H9 (cell line): ENCODE data around the gene FASTKD2. TPM values are rescaled to one million over a fixed set of nuclear protein-coding genes. Genes with fewer than 3 reads are reported as not detected.

Source experiments
- DNase-seq: peaks from one replicate; pipeline ENCODE4 v3.0.0-alpha.2; 2017
- H2AFZ ChIP-seq: one replicate; pipeline ENCODE4 v1.6.1; 2013; ENCODE audit warnings: mild to moderate bottlenecking, low read length, control low read depth, moderate library complexity
- H2AK5ac ChIP-seq: 2 replicates; pipeline ENCODE4 v1.6.1; 2013; ENCODE audit warnings: low read length, control low read depth, mixed read lengths; ENCODE audit not compliant: insufficient read length
- H2BK120ac ChIP-seq: one replicate; pipeline ENCODE4 v1.6.1; 2013; ENCODE audit warnings: low read depth, mild to moderate bottlenecking, low read length, control low read depth, inconsistent platforms; ENCODE audit not compliant: poor library complexity, severe bottlenecking
- H2BK12ac ChIP-seq: 2 replicates; pipeline ENCODE4 v1.6.1; 2013; ENCODE audit warnings: low read length, control low read depth, mixed read lengths, low read depth; ENCODE audit not compliant: insufficient read length
- H2BK15ac ChIP-seq: 2 replicates; pipeline ENCODE4 v1.6.1; 2013; ENCODE audit warnings: low read depth, low read length, control low read depth
- H2BK20ac ChIP-seq: one replicate; pipeline ENCODE4 v1.6.1; 2013; ENCODE audit warnings: low read depth, mild to moderate bottlenecking, low read length, control low read depth, inconsistent platforms; ENCODE audit not compliant: poor library complexity, severe bottlenecking
- H2BK5ac ChIP-seq: 2 replicates; pipeline ENCODE4 v1.6.1; 2013; ENCODE audit warnings: low read length, control low read depth, mixed read lengths; ENCODE audit not compliant: insufficient read length
- H3K14ac ChIP-seq: 2 replicates; pipeline ENCODE4 v1.6.1; 2013; ENCODE audit warnings: low read length, control low read depth; ENCODE audit not compliant: insufficient read depth
- H3K18ac ChIP-seq: 2 replicates; pipeline ENCODE4 v1.6.1; 2013; ENCODE audit warnings: low read depth, mild to moderate bottlenecking, mixed read lengths, low read length, control low read depth; ENCODE audit not compliant: insufficient read length
- H3K23ac ChIP-seq: 2 replicates; pipeline ENCODE4 v1.6.1; 2013; ENCODE audit warnings: low read length, control low read depth, mixed read lengths, low read depth; ENCODE audit not compliant: insufficient read length
- H3K23me2 ChIP-seq: 2 replicates; pipeline ENCODE4 v1.6.1; 2013; ENCODE audit warnings: low read depth, mild to moderate bottlenecking, mixed read lengths, low read length, control low read depth; ENCODE audit not compliant: insufficient read length, poor library complexity, severe bottlenecking
- H3K27ac ChIP-seq: 2 replicates; pipeline ENCODE4 v1.5.1; 2013; ENCODE audit warnings: low read length, control low read depth, mixed read lengths, low read depth; ENCODE audit not compliant: insufficient read length
- H3K27me3 ChIP-seq: 2 replicates; pipeline ENCODE4 v1.6.1; 2013; ENCODE audit warnings: low read length, control low read depth, inconsistent platforms; ENCODE audit not compliant: insufficient read depth
- H3K4ac ChIP-seq: 2 replicates; pipeline ENCODE4 v1.6.1; 2013; ENCODE audit warnings: low read depth, mild to moderate bottlenecking, control low read depth, inconsistent platforms, low read length, moderate library complexity
- H3K4me1 ChIP-seq: 2 replicates; pipeline ENCODE4 v1.6.1; 2013; ENCODE audit warnings: low read length, control low read depth, inconsistent platforms; ENCODE audit not compliant: insufficient read depth
- H3K4me2 ChIP-seq: 2 replicates; pipeline ENCODE4 v1.6.1; 2013; ENCODE audit warnings: low read length, control low read depth, mixed read lengths; ENCODE audit not compliant: insufficient read length, insufficient read depth
- H3K56ac ChIP-seq: 2 replicates; pipeline ENCODE4 v1.6.1; 2013; ENCODE audit warnings: low read depth, mild to moderate bottlenecking, mixed read lengths, low read length, control low read depth; ENCODE audit not compliant: insufficient read length
- H3K79me1 ChIP-seq: 2 replicates; pipeline ENCODE4 v1.6.1; 2013; ENCODE audit warnings: low read depth, mild to moderate bottlenecking, moderate library complexity, low read length, control low read depth, inconsistent platforms; ENCODE audit not compliant: insufficient read depth, poor library complexity, severe bottlenecking
- H3K79me2 ChIP-seq: 2 replicates; pipeline ENCODE4 v1.6.1; 2013; ENCODE audit warnings: low read length, control low read depth, inconsistent platforms; ENCODE audit not compliant: insufficient read depth
- H3K9ac ChIP-seq: 2 replicates; pipeline ENCODE4 v1.6.1; 2013; ENCODE audit warnings: low read length, control low read depth, mixed read lengths; ENCODE audit not compliant: insufficient read length; ENCODE audit errors: extremely low read depth
- H3K9me3 ChIP-seq: one replicate; pipeline ENCODE4 v1.6.1; 2013; ENCODE audit warnings: low read depth, low read length, inconsistent platforms; ENCODE audit not compliant: control insufficient read depth
- H3T11ph ChIP-seq: one replicate; pipeline ENCODE4 v1.6.1; 2013; ENCODE audit warnings: mild to moderate bottlenecking, low read length, control low read depth, inconsistent platforms
- H4K20me1 ChIP-seq: one replicate; pipeline ENCODE4 v1.6.1; 2013; ENCODE audit not compliant: control insufficient read depth, insufficient read length, insufficient read depth
- H4K5ac ChIP-seq: 2 replicates; pipeline ENCODE4 v1.6.1; 2013; ENCODE audit warnings: low read depth, mild to moderate bottlenecking, mixed read lengths, low read length, control low read depth; ENCODE audit not compliant: insufficient read length
- H4K8ac ChIP-seq: replicated peaks from 2 replicates; pipeline ENCODE4 v1.6.1; 2013; ENCODE audit warnings: low read length, control low read depth, mixed read lengths, low read depth; ENCODE audit not compliant: insufficient read length
- H4K91ac ChIP-seq: 2 replicates; pipeline ENCODE4 v1.6.1; 2013; ENCODE audit warnings: low read depth, mild to moderate bottlenecking, moderate library complexity, mixed read lengths, low read length, control low read depth; ENCODE audit not compliant: insufficient read length
- H3K27ac Mint-ChIP-seq, 3 experiments: 2 replicates in 2 of 3; 3 replicates in 1 of 3; pipeline ENCODE4 v1.8.0; 2020 to 2021; ENCODE audit warnings: mixed read lengths in 3 of 3, mild to moderate bottlenecking in 1 of 3, moderate library complexity in 1 of 3
- H3K27me3 Mint-ChIP-seq: 2 replicates; pipeline ENCODE4 v1.8.0; 2021; ENCODE audit warnings: low read depth, mild to moderate bottlenecking, moderate library complexity, mixed read lengths
- H3K36me3 Mint-ChIP-seq, 3 experiments: 2 replicates in 2 of 3; 3 replicates in 1 of 3; pipeline ENCODE4 v1.8.0; 2020 to 2021; ENCODE audit warnings: low read depth in 3 of 3, mixed read lengths in 3 of 3; ENCODE audit not compliant: insufficient read depth in 1 of 3
- H3K4me1 Mint-ChIP-seq, 2 experiments: 2 replicates each; pipeline ENCODE4 v1.8.0; 2020; ENCODE audit warnings: mixed read lengths in 2 of 2
- H3K4me3 Mint-ChIP-seq, 2 experiments: 2 replicates in 1 of 2; 3 replicates in 1 of 2; pipeline ENCODE4 v1.8.0; 2020 to 2021; ENCODE audit warnings: mild to moderate bottlenecking in 2 of 2, mixed read lengths in 2 of 2, moderate library complexity in 1 of 2
- H3K9me3 Mint-ChIP-seq, 2 experiments: 2 replicates in 1 of 2; 3 replicates in 1 of 2; pipeline ENCODE4 v1.8.0; 2020; ENCODE audit warnings: mild to moderate bottlenecking in 2 of 2, mixed read lengths in 2 of 2, moderate library complexity in 1 of 2
- WGBS: extraction: QIAGEN DNeasy Blood & Tissue Kit; methylation state at CpG from one replicate; pipeline ENCODE4 v1.1.7; 2013; ENCODE audit warnings: missing lambda C conversion rate, low lambda C conversion rate, mixed read lengths; ENCODE audit not compliant: insufficient read length; ENCODE audit errors: extremely low coverage; 5-methylcytosine and 5-hydroxymethylcytosine counted together
- total RNA-seq: library from RNA; stranded (reverse); gene quantifications from 2 replicates; pipeline ENCODE4 v1.2.1, GENCODE V29; 2021
- TF ChIP-seq, protein P1 (sequence below): fragments of 200-600 bp; sonication (generic); conservative IDR thresholded peaks from 3 replicates; pipeline ENCODE4 v1.8.0; 2021; ENCODE audit warnings: antibody characterized with exemption, mild to moderate bottlenecking

FASTKD2 gene
- total RNA-seq, 1 experiment from 2014 or later, result 39.2 TPM

DNA sequence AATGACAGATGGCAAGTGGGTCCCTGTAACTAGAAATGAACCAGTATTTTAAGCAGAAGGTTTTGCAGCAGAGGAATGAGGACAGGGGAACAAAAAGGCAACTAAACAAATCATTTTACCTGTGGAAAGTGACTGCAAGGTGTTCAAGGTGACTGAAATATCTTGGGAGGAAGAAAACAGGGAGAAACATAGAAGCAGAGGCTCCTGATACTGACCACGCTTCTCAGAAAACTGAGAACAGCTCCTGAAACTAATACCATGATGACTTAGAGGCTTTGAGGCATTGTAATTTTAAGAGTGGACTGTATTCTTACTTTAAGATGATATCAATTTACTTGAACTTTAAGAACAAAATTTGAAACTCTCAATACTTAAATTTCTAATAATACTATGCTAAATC, 47.1 kb upstream of the FASTKD2 start, which contains the start of gene DYTN:
DYTN (minus strand) TSS at position 101 of the 400 bp plus-strand sequence. CDS start 117 bp downstream, outside the sequence.
- H3K36me3 Mint-ChIP-seq, result peaks cover 0 to 5% (median 4%) of the 10 kb centered on the region in 3 experiments; a peak in 5 of 7 replicates
- no peak within 1 kb of the TSS for H2BK5ac ChIP-seq
- no peak within 1 kb of the TSS for H3K27ac Mint-ChIP-seq
- no peaks in the 10 kb centered on the region for H3K23me2 ChIP-seq
- H3K14ac ChIP-seq, result no peak within 1 kb of the TSS
- TF ChIP-seq, protein P1, sequence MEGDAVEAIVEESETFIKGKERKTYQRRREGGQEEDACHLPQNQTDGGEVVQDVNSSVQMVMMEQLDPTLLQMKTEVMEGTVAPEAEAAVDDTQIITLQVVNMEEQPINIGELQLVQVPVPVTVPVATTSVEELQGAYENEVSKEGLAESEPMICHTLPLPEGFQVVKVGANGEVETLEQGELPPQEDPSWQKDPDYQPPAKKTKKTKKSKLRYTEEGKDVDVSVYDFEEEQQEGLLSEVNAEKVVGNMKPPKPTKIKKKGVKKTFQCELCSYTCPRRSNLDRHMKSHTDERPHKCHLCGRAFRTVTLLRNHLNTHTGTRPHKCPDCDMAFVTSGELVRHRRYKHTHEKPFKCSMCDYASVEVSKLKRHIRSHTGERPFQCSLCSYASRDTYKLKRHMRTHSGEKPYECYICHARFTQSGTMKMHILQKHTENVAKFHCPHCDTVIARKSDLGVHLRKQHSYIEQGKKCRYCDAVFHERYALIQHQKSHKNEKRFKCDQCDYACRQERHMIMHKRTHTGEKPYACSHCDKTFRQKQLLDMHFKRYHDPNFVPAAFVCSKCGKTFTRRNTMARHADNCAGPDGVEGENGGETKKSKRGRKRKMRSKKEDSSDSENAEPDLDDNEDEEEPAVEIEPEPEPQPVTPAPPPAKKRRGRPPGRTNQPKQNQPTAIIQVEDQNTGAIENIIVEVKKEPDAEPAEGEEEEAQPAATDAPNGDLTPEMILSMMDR, result no peak
- no peak within 1 kb of the TSS for H3K4ac ChIP-seq
- no peak for DNase-seq
- no CpG with 5 or more reads among the region's 1 CpG for WGBS
- H3K56ac ChIP-seq, result no peak within 1 kb of the TSS
- peaks cover 6% of the 10 kb centered on the region; the same call in 1 of the 2 replicates for H3K4me1 ChIP-seq
- peaks cover 13% of the 10 kb centered on the region in 2 experiments for H3K4me1 Mint-ChIP-seq
- H3K9ac ChIP-seq, result no peak within 1 kb of the TSS
- no peak within 1 kb of the TSS for H4K8ac ChIP-seq
- no peak within 1 kb of the TSS for H2BK120ac ChIP-seq
- peaks cover 4 to 10% of the 10 kb centered on the region in 2 experiments; a peak in 4 of 5 replicates for H3K9me3 Mint-ChIP-seq
- no peak within 1 kb of the TSS for H3K4me2 ChIP-seq
- no peaks in the 10 kb centered on the region for H3K79me1 ChIP-seq
- no peaks in the 10 kb centered on the region for H3K9me3 ChIP-seq
- H4K5ac ChIP-seq, result no peak within 1 kb of the TSS
- H3K27me3 Mint-ChIP-seq, result peaks cover 44% of the 10 kb centered on the region
- H3K4me3 Mint-ChIP-seq, result no peak within 1 kb of the TSS
- no peaks in the 10 kb centered on the region; the same call in 1 of the 2 replicates for H3K27me3 ChIP-seq
- H3K79me2 ChIP-seq, result no peaks in the 10 kb centered on the region
- no peak within 1 kb of the TSS for H4K91ac ChIP-seq
- no peak within 1 kb of the TSS for H3K27ac ChIP-seq
- no peak within 1 kb of the TSS for H2BK20ac ChIP-seq
- H3T11ph ChIP-seq, result no peak within 1 kb of the TSS
- no peak within 1 kb of the TSS for H3K23ac ChIP-seq
- H4K20me1 ChIP-seq, result no peaks in the 10 kb centered on the region
- no peak within 1 kb of the TSS for H2AK5ac ChIP-seq
- H2BK12ac ChIP-seq, result no peak within 1 kb of the TSS
- no peak within 1 kb of the TSS for H3K18ac ChIP-seq
- no peak within 1 kb of the TSS for H2AFZ ChIP-seq
- H2BK15ac ChIP-seq, result no peak within 1 kb of the TSS
